Measurements from ENCODE around the gene PPP1R18.
"Not testable (repeated sequence)": the region's sequence is repeated elsewhere in the genome, so short reads cannot be mapped to it uniquely, and the experiment has no call there.

PPP1R18 gene

GRCh38 chr6:30686009-30686907 lies at the start of gene PPP1R18:
TSS of gene PPP1R18 (minus strand) at chr6:30686645. CDS start at chr6:30686018, 627 bp downstream.
- peak; percentile 86 for DNase-seq

GRCh38 chr6:30735668-30736314 lies 49.3 kb upstream of the PPP1R18 start:
- DNase-seq, result no peak

- DNase-seq, result no peak
These were observed 45.9 kb upstream of the PPP1R18 start for GRCh38 chr6:30732237-30732943.

- DNase-seq, result peak; percentile 75
These were observed 44.4 kb upstream of the PPP1R18 start for GRCh38 chr6:30730601-30731435.

GRCh38 chr6:30727920-30728553 lies 41.6 kb upstream of the PPP1R18 start:
- DNase-seq, result no peak

GRCh38 chr6:30726506-30727413 lies 40.3 kb upstream of the PPP1R18 start:
- DNase-seq, result no peak

- no peak for DNase-seq
These were observed 39.5 kb upstream of the PPP1R18 start for GRCh38 chr6:30725713-30726505.

GRCh38 chr6:30724906-30725667 lies 38.6 kb upstream of the PPP1R18 start:
- DNase-seq, result no peak

- not testable (repeated sequence) for DNase-seq
These were observed 37.6 kb upstream of the PPP1R18 start for GRCh38 chr6:30723843-30724741.

- DNase-seq, result not testable (repeated sequence)
These were observed 36.9 kb upstream of the PPP1R18 start for GRCh38 chr6:30723159-30723842.

- peak; percentile 87 for DNase-seq
These were observed 36.1 kb upstream of the PPP1R18 start for GRCh38 chr6:30722280-30723112.

- DNase-seq, result not testable (repeated sequence)
These were observed 35.5 kb upstream of the PPP1R18 start for GRCh38 chr6:30722025-30722279.

- peak; percentile 97 for DNase-seq
These were observed 35.0 kb upstream of the PPP1R18 start for GRCh38 chr6:30721198-30722024.

GRCh38 chr6:30720738-30721197 lies 34.3 kb upstream of the PPP1R18 start:
- peak; percentile 51 for DNase-seq

Data from activated T-cell treated with anti-CD3 and anti-CD28 coated beads for 4 hours (primary cell).